GM21390 (cell line): ENCODE measurements around the gene MYBL2.
A peak's percentile ranks its signal among the peaks of the same experiment; 100 is the strongest.

ENCODE experiments used
- ATAC-seq: cut with Tn5 transposase; IDR thresholded peaks from one replicate; pipeline ENCODE4 v1.9.1; 2021; ENCODE audit not compliant: unreplicated experiment

Gene MYBL2

DNA sequence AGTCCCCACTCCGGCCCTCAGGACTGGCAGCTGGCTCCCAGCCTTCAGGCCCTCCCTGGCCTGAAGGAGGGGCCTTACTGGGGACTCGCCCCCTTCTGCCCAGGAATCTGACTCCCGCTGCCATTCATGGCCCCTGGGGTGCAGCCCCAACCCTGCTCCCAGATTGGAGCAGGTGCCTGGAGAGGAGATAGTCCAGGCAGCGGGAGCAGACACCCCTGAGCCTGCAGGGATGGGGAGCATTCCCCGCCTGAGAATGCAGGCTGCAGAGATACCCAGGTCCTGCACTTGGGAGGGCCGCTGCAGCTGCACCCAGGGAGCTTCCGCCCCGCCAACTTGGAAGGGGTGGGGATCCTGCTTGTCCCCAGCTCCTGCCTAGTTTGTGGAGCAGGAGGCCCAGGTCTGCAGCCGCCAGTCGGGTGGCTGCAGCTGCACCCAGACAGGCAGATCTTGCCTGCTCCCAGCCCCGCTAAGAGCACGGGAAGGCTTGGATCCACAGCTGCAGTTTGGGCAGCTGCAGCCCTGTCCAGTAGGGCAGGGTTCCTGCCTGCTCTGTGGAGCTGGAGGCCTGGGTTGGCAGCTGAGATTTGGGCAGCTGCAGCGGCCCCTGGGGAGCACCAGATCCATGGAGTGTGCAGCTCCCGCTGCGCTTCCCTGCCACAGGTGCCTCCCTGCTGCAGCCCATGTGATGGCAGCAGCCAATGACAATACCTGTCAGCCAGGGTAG, 54.7 kb downstream of the MYBL2 start:
- ATAC-seq = no peak

DNA sequence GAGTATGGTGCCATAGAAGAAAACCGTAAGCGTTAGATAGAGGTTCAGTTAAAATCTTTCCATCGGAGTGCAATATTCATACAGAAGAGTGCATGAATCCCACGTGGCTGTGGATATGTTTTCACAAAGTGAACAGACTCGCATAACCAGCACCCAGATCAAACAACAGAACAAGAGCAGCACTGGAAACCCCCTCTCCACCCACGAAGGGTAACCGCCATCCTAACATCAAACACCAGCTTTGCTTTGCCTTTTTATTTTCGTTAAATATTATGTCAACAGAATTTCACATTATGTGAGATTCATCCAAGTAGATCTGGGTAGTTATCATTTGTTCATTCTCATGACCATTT, 55.2 kb downstream of the MYBL2 start:
- ATAC-seq = no peak

DNA sequence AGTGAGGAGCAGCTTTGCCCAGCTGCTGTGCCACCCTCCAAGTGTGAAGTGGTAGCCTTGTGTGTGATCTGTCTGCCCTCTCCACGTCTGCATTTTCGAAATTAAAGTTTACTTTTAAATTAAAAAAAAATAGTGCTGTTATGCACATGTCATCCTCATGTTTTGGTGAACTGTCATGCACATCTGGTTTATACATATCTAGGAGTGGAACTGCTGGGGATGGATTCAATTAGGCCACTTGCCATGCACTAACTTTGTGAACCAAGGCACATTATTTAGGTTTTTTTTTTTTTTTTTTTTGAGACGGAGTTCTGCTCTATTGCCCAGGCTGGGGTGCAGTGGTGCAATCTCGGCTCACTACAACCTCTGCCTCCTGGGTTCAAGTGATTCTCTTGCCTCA, 56.3 kb downstream of the MYBL2 start:
- ATAC-seq = no peak

DNA sequence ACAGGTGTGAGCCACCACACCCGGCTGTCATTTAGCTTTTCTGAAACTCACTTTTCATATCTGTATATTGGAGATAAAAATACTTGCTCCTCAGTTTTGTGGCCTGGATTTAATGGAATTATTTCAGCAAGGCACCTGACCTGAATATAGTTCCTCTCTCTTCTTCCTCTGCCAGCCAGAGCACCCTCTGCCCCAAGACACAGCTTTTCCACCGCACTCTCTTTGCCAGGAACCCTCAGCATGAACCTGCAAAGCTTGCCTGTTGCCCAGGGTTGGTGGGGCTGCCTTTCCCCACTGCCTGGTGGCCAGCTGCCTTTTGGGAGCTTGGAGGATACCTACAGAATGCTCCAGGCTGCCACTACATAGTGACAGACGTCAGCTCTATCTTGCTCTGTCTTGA, 56.8 kb downstream of the MYBL2 start:
- ATAC-seq = no peak

DNA sequence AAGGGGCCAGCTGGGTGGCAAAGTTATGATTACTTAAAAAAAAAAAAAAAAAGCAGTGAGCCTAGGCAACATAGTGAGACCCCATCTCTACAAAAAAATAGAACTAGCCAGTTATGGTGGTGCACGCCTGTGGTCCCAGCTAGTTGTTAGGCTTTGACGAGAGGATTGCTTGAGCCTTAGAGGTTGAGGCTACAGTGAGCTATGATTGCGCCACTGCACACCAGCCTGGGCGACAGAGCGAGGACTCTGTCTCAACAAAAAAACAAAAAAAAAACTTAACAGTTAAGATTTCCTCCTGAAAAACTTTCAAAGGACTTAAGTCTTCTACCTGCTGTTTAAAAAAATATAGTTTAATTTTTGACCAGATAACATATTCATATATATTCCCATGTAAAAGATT, 57.5 kb downstream of the MYBL2 start:
- ATAC-seq = no peak

DNA sequence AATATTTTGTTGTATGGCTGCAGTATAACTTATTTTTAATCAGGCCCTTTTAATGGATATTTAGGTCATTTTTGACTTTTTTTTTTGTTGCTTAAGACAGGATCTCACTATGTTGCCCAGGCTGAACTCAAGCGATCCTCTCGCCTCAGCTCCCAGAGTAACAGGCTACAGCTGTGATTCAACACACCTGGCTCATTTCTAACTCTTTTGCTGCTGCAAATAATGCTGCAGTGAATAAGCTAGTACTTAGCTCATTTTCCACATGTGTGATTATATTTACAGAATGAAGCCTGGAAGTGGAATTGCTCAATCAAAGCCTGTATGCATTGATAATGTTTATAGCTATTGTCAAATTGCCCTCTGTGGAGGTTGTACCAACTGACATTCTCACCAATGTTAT, 58.8 kb downstream of the MYBL2 start:
- no peak for ATAC-seq

DNA sequence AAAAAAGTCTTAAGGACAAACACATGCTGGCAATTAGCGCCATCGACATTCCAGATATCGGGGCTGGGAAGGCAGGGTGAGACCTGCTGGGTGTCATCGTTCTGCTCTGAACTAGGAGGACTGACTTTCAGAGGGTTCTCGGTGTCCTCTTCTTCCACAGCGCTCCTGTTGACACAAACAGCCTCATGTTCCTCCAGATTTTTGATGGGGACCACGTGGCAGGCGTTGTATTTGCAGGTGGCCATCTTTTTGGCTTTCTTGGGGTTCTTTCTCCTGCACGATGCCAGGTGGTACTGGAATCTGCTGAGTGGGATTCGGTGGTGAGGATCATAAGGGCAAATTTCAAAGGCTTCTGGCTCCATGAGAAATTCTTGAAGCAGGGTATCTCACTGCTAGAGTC, 59.4 kb downstream of the MYBL2 start:
- no peak for ATAC-seq

DNA sequence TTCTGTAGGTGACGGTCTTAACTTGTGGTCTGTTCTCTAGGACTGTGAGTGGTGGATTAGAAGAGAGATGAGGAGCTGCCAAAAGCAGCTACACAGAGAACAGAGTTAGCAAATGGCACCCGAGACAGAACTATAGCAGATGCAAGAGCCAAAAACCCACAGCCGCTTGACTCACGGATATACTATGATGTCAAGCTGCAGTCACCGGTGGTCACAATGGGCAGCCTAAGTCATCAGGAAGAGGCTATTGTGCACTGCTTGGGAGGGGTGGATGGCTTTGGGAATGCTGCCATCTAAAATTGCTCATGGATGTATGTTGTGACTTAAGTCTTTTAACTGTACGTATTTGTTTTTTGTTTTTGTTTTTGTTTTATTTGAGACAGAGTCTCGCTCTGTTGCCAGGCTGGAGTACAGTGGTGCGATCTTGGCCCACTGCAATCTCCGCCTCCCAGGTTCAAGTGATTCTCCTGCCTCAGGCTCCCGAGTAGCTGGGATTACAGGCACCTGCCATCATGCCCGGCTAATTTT, 60.0 kb downstream of the MYBL2 start, which contains the start of gene GTSF1L:
Gene GTSF1L (minus strand): TSS at position 192 of the 528 bp plus-strand sequence. CDS start 308 bp downstream, outside the sequence.
- ATAC-seq = no peak

DNA sequence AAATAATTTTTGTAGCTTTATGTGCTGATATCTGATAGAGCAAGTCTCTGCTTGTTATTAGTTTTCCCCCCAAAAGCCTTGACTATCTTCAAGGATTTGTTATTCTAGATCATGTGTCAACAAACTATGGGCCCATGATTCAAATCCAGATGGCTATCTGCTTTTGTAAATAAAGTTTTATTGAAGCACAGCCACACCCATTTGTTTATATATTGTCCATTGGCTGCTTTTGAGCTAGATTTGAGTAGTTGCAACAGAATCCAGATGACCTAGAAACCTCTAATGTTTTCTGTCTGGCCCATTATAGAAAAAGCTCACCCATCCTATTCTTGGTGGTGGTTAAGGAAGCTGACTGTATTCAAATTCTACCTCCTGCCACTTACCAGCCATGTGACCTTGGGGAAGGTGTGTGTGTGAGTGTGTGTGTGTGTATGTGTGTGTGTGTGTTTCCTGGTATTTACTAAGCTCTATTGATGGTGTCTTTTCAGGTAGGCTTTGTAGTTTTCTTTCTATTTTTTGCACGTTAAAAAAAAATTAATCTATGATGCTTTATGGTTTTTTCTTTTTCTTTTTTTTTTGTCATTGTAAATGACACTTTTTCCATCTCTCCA, 61.2 kb downstream of the MYBL2 start:
- ATAC-seq = no peak

DNA sequence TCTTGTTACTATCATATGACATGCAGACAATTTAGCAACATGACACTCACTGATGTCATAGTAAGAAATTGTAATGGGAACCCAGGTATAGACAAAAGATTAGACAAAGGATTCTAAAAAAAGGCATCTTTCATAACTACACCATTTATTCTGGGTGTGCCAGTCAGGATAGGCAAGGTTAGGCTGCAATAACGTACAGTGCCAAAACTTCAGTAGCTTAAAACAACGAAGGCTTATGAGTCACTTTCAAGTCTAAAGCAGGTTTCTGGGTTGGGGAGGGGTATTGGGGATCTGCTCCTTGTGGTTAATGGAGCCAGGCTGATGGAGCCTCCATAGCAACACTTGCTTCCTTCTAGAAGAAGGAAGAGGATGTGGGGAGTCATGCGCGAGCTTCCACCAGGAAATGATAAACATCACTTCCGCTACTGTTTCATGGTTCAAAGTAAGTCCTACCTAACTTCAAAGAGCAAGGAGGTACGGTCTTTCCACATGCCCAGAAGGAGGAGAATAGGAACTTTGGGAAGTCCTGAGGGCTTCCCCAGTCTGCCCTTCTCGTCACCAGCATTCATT, 61.9 kb downstream of the MYBL2 start:
- ATAC-seq = no peak

DNA sequence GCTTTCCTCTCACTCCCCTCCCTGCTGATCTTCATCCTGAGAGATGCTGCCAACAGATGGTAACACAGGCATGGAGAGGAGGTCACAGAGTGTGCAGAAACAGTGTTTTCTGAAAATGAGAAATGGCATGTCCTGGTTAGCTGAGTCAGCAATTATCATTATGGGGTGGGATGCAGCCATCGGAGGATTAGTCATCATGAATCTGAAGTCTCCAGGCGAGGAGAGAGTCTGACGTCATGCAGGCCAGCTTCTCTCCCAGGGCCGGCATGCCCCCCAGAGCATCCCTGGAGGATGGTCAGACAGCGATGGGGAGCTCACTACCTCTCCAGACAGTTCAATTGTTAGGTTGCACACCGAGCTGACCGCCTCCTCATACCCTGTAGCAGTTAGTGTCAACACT, 64.6 kb downstream of the MYBL2 start:
- ATAC-seq = no peak

DNA sequence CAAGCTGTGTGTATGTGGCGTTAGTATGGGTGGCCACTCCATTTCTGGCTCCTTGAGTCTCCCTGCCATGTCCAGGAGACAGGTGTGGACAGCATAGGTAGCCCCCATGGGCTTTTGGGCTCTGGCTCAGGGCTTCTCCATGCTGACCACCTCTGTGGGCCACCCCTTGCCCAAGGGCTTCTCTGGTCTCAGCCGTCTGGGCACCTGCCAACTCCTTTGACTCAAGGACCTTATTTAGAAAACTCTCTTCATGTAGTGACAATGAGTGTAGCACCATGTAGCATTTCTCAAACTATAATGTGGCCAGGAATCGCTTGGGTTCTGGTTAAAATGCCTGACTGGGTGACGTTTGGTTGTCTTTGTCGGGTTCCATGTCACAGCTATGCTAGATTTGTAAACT, 65.0 kb downstream of the MYBL2 start:
- no peak for ATAC-seq

DNA sequence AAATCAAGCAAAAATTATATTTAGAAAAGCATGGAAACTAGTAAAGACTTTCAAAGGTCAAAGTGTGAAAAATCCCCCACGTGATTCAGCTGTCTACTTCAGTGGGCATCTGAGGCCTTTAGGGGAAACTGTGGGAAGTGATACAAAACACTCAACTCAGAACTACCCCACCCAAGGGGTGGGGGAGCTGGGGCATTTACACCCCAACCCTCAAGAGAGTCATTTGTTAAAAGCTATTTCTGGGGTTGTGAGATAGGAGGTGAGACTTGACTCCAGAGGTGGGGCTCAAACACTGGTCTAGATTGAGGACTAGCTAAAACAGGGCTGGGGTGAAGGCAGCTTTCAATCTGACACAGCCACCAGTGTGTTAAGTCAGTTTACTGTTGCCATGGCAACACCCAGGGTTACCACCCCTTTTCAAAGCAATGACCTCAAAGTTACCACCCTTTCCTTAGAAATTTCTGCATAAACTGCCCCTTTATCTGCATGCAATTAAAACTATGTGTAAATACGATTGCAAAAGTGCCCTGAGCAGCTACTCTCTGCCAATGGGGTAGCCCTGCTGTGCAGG, 69.8 kb downstream of the MYBL2 start:
- peak; percentile 71 for ATAC-seq

DNA sequence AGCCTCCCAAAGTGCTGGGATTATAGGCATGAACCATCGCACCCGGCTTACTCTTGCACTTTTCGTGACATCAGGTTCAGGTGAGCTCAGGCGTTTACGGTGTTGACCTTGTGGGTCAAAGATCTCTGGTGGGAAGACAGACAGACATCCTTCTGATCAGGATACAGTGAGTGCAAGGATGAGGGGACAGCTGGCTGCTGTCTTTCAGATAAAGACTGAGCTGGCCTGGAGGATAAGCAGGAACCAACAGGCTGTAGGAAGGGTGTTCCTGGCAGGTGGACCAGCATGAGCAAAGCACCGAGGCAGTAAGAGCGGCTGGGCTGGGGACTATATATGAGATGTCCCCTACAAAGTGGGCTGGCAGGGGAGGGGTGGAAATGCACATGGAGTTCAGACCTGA, 71.0 kb downstream of the MYBL2 start:
- no peak for ATAC-seq

DNA sequence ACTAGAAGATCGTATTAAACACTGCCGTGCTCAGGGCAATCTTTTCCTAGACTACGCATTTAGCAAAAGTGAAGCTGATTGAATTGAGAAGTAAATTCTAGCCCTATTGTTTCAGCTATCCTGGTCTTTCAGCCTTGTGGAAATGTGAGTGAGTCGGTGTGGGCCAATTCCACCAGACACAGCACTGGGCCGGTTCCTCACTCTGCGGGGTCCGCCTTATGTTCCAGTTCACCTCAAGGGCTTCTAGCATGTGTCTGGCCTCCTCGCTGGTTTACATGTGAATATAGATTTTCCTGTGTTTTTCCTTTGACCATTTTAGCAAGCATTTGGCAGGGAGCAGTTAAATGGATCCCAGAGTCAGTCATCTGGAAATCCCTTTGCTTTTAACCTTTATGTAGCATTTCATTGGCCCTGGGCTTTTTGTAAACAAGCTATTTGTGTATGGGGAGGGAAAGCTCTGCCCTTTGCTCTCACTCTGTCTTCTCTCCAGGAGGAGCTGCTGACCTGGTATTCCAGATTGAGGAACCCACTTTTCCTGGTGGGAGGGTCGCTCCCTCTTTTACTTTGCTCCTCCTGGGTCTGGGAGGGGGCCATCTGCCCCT, 72.3 kb downstream of the MYBL2 start:
- no peak for ATAC-seq

DNA sequence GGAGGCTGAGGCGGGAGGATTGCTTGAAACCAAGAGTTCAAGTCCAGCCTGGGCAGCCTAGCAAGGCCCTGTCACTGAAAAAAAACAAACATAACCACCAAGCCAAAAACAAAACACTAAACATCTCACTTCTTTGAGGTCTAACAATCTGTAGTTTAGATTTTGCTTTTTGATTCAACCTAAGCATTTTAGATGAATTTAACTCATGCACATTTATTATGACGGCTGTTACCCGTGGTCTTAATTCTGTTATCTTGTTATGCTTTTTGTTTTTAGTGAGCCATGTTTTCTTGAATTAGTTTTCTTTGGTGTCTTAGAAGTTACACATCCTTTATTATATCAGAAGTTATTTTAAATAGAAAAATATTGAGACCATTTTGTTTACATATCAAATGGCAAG, 73.7 kb downstream of the MYBL2 start:
- no peak for ATAC-seq

DNA sequence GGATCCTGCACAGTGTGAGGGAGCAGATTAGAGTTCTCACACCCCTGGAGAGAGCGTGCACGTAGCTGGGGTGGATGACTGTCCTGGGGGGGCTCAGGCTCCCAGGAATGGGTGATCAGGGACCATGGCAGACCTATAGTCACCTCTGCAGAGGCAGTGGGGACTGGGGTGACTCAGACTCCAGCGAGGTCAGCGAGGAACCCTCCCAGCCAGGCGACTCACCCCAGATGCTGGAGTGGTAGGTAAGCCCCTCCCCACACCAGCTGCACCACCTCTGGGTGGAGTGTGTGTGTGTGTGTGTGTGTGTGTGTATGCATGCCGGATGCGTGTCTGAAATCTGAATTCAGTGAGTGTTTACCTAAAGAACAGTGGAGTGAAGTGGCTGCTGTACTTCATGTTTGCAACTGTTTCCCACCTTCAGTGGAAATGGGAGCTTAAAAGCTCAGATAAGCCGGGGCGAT, 77.3 kb downstream of the MYBL2 start:
- no peak for ATAC-seq

DNA sequence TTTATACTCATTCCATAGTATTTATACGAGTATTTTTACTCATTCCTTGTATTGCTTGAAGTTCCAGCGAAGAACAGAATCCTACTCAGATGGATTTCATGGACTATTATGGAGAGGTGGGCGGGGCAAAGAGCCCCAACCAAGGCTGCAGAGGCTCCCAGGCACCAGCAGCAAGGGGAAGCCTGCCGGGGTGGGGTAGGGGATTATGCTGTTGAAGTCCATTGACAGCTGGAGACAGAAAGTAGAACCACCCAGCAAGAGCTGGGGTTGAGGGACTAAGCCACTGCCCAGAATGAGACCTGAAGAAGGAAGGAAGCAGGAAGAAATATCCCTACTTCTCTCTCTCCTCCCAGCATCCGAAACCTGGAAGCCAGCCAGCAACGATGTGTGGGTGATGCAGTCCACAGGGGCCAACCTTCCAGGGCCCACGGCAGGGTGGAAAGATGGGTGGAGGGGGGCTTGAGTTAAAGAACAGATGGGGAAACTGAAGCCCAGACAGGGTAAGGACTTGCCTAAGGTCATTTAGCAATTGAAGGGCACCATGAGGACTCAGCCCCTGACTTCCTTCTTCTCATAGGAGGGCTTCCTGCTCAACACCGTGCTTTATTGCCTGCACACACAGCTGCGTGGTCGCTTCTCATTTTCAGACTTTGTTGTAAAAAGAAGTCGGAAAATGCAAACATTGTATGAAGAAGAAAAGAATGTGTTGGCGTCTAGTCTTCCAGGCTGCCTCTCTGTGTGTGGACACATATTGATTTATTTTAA, 78.2 kb downstream of the MYBL2 start:
- ATAC-seq = no peak

DNA sequence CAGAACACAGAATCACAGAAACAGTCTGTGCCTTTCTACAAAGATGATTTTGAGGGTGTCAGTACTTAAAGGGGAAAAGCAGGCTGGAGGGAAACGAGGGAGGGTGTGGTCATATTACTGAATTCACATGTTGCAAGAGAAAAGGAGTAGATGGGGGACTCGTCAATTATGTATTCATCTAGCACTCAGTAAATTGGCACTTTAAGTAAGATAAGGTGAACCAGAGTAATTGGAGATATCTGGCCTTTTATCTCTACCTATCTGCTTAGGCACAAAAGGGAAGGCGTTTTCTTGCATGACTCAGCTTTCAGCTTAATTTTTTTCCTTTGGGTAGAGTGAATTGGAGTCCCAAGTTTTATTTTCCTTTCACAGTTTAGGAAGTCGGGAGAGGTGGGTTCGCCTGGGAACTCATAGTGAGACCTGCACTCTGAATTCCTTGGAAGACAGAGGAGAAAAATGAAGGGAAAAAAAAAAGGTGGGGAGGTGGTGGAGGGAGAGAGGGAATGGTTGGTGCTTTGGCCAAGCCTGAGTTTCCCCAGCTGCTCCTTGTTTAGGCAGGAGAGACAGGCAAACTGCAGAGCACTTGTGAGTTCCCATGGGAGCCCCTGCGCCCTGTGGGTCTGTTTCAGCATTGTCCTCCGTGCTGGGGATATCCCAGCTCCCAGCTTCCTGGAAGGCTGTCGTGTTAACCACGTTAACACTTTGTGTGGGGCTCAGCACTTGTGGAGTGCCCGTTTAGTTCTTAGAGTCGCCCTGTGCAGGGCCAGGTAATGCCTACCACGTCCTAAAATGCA, 79.6 kb downstream of the MYBL2 start:
- no peak for ATAC-seq

DNA sequence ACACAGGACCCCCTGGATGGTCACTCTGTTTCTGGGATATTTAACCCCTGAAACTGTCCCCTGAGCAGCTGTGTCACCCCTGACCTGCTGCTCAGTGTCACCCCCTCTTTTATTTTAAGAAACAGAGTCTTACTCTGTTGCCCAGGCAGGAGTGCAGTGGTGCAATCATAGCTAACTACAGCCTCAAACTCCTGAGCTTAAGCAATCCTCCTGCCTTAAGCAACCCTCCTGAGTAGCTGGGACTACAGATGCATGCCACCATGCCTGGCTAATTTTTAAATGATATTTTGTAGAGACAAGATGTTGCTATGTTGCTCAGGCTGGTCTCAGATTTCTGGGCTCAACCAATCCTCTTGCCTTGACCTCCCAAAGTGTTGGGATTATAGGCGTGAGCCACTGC, 81.4 kb downstream of the MYBL2 start:
- no peak for ATAC-seq
